Pancreas (tissue), 10 donors: ENCODE measurements around the gene AFF3. TPM values are rescaled to one million over a fixed set of nuclear protein-coding genes. Genes with fewer than 3 reads are reported as not detected.

Experiments used
- ATAC-seq, 4 donors: fragments of 200-7000 bp; cut with Tn5 transposase; one replicate each; pipeline versions ENCODE4 v1.8.0 to v1.9.1; 2020; ENCODE audit warnings: mild to moderate bottlenecking in 4 of 4, moderate library complexity in 4 of 4
- DNase-seq, 6 donors: peaks; one replicate each; pipeline ENCODE4 v3.0.0-alpha.2; 2020
- FAIRE-seq: peaks from 2 replicates; lab custom pipeline; 2012; peaks lifted over from hg19 to GRCh38; lab: Jason Lieb, UNC
- H3K27ac ChIP-seq, 4 donors: fragments of 200-600 bp; sonication (generic); 1 replicate in 3 of 4; 2 replicates in 1 of 4; pipeline versions ENCODE4 v1.5.0 to v1.8.0; 2020
- H3K27me3 ChIP-seq, 4 donors: fragments of 200-600 bp; one replicate each; pipeline ENCODE4 v1.8.0; 2021
- H3K36me3 ChIP-seq, 3 donors: fragments of 200-600 bp; sonication (generic) in 1 of 3; one replicate each; pipeline versions ENCODE4 v1.5.0 to v1.8.0; 2020 to 2021
- H3K4me1 ChIP-seq, 3 donors: fragments of 200-600 bp; one replicate each; pipeline ENCODE4 v1.8.0; 2021
- H3K4me3 ChIP-seq, 4 donors: fragments of 200-600 bp; sonication (generic) in 2 of 4; one replicate each; pipeline versions ENCODE4 v1.5.0 to v1.8.0; 2020 to 2021
- H3K9me3 ChIP-seq, 4 donors: fragments of 200-600 bp; one replicate each; pipeline ENCODE4 v1.8.0; 2021
- CTCF ChIP-seq, 4 donors: fragments of 200-600 bp; sonication (generic) in 3 of 4; IDR thresholded peaks; one replicate each; pipeline versions ENCODE4 v1.5.0 to v1.8.0; 2021; ENCODE audit warnings: antibody characterized with exemption in 4 of 4
- WGBS, 2 donors: extraction: QIAGEN DNeasy Blood & Tissue Kit; methylation state at CpG; one replicate each; pipeline ENCODE4 v1.1.7; 2013; 5-methylcytosine and 5-hydroxymethylcytosine counted together
- intact Hi-C, 3 donors: fragments of 100-400 bp; cut with DNase I; formaldehyde crosslinking; loops; one replicate each; pipeline versions ENCODE4 v1.11.1 to v1.14.2; 2022
- polyA plus RNA-seq, 2 donors: library from polyadenylated mRNA; stranded (reverse); fragments of 200-250 nt; gene quantifications; one replicate each; pipeline ENCODE4 v1.2.3, GENCODE V29; 2013
- total RNA-seq, 6 donors: library from RNA; stranded (reverse); fragmentation: NEBNext Ultra II Directional in 4 of 6; extraction: Animal tissue kit (Norgen Biotek cat#: 25700) in 4 of 6; gene quantifications; one replicate each; pipeline versions ENCODE4 v1.2.1 to v1.2.4, GENCODE V29; 2021 to 2023
- donor health status: healthy with polysubstance abuse.
- donor health status: DM: no; HTN: no; CAD: no; lungs with moderate emphysema.
- donor health status: DM: no; HTN: no; CAD: no.
- donor health status: control.
- donor health status: control.
- donor health status: Bipolar disorder and iron deficiency.
- donor health status: DM: yes; HTN: yes; CAD: no.
- donor health status: DM: no; HTN: no; CAD: no.
- donor health status: DM: no; HTN: no; CAD: no.
- donor health status: DM: yes; HTN: yes; CAD: no.

The AFF3 gene
- total and polyA plus RNA-seq, 8 donors, result 0.19 to 1.1 (median 0.54) TPM

GRCh38 chr2:99858951-99859596 lies 283.3 kb downstream of the AFF3 start:
- Histone ChIP-seq H3K4me3 (no peak overlapping the region), H3K4me1 (no peaks in the 10 kb centered on the region), H3K27me3 (peaks cover 0 to 3% (median 0%) of the 10 kb centered on the region in 4 donors), H3K9me3 (no peaks in the 10 kb centered on the region), H3K27ac (no peak overlapping the region), H3K36me3 (no peaks in the 10 kb centered on the region)
- no peak for TF ChIP-seq CTCF (IDR thresholded peaks at IDR 0.05)
- no peak for DNase-seq
- FAIRE-seq, result no peak
- intact Hi-C loops, result no loop called here
- WGBS, 2 donors, result 91 to 94% methylated on average over 6 of the region's 6 CpGs
- no peak for ATAC-seq

- TF ChIP-seq CTCF (IDR thresholded peaks at IDR 0.05), result no peak
- WGBS, 2 donors, result 82 to 89% methylated on average over 4 of the region's 4 CpGs
- H3K27me3 ChIP-seq, result peaks cover 0 to 3% (median 0%) of the 10 kb centered on the region in 4 donors
- no peak overlapping the region for H3K27ac ChIP-seq
- intact Hi-C loops, result no loop called here
- FAIRE-seq (no peak), ATAC-seq (no peak), DNase-seq (no peak)
- H3K9me3 ChIP-seq, result no peaks in the 10 kb centered on the region
- H3K4me1 ChIP-seq, result no peaks in the 10 kb centered on the region
- no peaks in the 10 kb centered on the region for H3K36me3 ChIP-seq
- H3K4me3 ChIP-seq, result no peak overlapping the region
Measured at GRCh38 chr2:99857867-99858444, 284.4 kb downstream of the AFF3 start.

GRCh38 chr2:99857372-99857771 lies 285.0 kb downstream of the AFF3 start:
- Histone ChIP-seq H3K4me3 (no peak overlapping the region), H3K27ac (no peak overlapping the region), H3K9me3 (no peaks in the 10 kb centered on the region), H3K4me1 (no peaks in the 10 kb centered on the region), H3K36me3 (no peaks in the 10 kb centered on the region), H3K27me3 (peaks cover 0 to 3% (median 0%) of the 10 kb centered on the region in 4 donors)
- WGBS, 2 donors, result 90 to 96% methylated on average over 1 of the region's 1 CpG
- FAIRE-seq (no peak), ATAC-seq (no peak), DNase-seq (no peak)
- intact Hi-C loops, result no loop called here
- TF ChIP-seq CTCF (IDR thresholded peaks at IDR 0.05), result no peak

- intact Hi-C loops, result no loop called here
- no peak for ATAC-seq
- 87 to 90% methylated on average over 1 of the region's 1 CpG for WGBS, 2 donors
Measured at GRCh38 chr2:99856119-99856518, 286.3 kb downstream of the AFF3 start.

More at GRCh38 chr2:99856119-99856518, 286.3 kb downstream of the AFF3 start:
- Histone ChIP-seq H3K9me3 (no peaks in the 10 kb centered on the region), H3K4me3 (no peak overlapping the region), H3K36me3 (no peaks in the 10 kb centered on the region), H3K27ac (no peak overlapping the region), H3K27me3 (peaks cover 0 to 3% (median 0%) of the 10 kb centered on the region in 4 donors), H3K4me1 (peaks cover 0 to 2% (median 0%) of the 10 kb centered on the region in 3 donors)
- DNase-seq, result no peak
- FAIRE-seq, result no peak
- TF ChIP-seq CTCF (IDR thresholded peaks at IDR 0.05), result no peak
